OCI-LY3 (cell line): Measurements from ENCODE around the gene DNMT1.

Source experiments
- CTCF ChIP-seq: fragments of 200-600, 300-600 bp; sonication (generic); IDR thresholded peaks from 2 replicates; pipeline ENCODE4 v1.5.1; 2014; ENCODE audit warnings: antibody characterized with exemption, low read length, low read depth
- EZH2phosphoT487 ChIP-seq: fragments of 200-600 bp; shearing (Covaris generic); IDR thresholded peaks from 2 replicates; pipeline ENCODE4 v1.6.1; 2018; ENCODE audit warnings: antibody characterized with exemption, mixed run types, low read depth

- TF ChIP-seq CTCF (no peak), EZH2phosphoT487 (no peak)
Measured at GRCh38 chr19:10096615-10096963, 98.2 kb downstream of the DNMT1 start.
